Mesothelial cell of epicardium (in vitro differentiated cells): ENCODE data around the gene DUSP14. TPM values are rescaled to one million over a fixed set of nuclear protein-coding genes. Genes with fewer than 3 reads are reported as not detected.

Experiments used
- DNase-seq, 2 experiments: peaks; one replicate each; pipeline ENCODE4 v3.0.0; 2021; ENCODE audit warnings: low spot score in 2 of 2; ENCODE audit not compliant: unreplicated experiment in 2 of 2
- H3K27ac Mint-ChIP-seq: 2 replicates; pipeline ENCODE4 v1.8.0; 2021; ENCODE audit warnings: mixed read lengths
- H3K27me3 Mint-ChIP-seq: 2 replicates; pipeline ENCODE4 v1.8.0; 2021; ENCODE audit warnings: low read depth, mixed read lengths
- H3K36me3 Mint-ChIP-seq: 2 replicates; pipeline ENCODE4 v1.8.0; 2021; ENCODE audit warnings: mixed read lengths
- H3K4me1 Mint-ChIP-seq: 2 replicates; pipeline ENCODE4 v1.8.0; 2021; ENCODE audit warnings: mixed read lengths
- H3K4me3 Mint-ChIP-seq: 2 replicates; pipeline ENCODE4 v1.8.0; 2021; ENCODE audit warnings: mild to moderate bottlenecking, moderate library complexity, mixed read lengths
- H3K9me3 Mint-ChIP-seq: 2 replicates; pipeline ENCODE4 v1.8.0; 2021; ENCODE audit warnings: mixed read lengths
- total RNA-seq: library from RNA; stranded (reverse); gene quantifications from 3 replicates; pipeline ENCODE4 v1.2.1, GENCODE V29; 2021
- TF ChIP-seq, protein P1 (sequence below): fragments of 200-600 bp; sonication (generic); IDR thresholded peaks from one replicate; pipeline ENCODE4 v1.5.0; 2021; ENCODE audit warnings: antibody characterized with exemption; ENCODE audit not compliant: unreplicated experiment

Gene DUSP14
- total RNA-seq, 1 donor from 2014 or later, result 13.4 TPM

GRCh38 chr17:37557482-37557881 is 67.8 kb downstream of the DUSP14 start:
- Mint-ChIP-seq H3K36me3 (peaks cover 39% of the 10 kb centered on the region), H3K9me3 (no peaks in the 10 kb centered on the region), H3K4me3 (no peak overlapping the region), H3K27ac (no peak overlapping the region), H3K27me3 (no peaks in the 10 kb centered on the region), H3K4me1 (peaks cover 21% of the 10 kb centered on the region)
- TF ChIP-seq, protein P1, sequence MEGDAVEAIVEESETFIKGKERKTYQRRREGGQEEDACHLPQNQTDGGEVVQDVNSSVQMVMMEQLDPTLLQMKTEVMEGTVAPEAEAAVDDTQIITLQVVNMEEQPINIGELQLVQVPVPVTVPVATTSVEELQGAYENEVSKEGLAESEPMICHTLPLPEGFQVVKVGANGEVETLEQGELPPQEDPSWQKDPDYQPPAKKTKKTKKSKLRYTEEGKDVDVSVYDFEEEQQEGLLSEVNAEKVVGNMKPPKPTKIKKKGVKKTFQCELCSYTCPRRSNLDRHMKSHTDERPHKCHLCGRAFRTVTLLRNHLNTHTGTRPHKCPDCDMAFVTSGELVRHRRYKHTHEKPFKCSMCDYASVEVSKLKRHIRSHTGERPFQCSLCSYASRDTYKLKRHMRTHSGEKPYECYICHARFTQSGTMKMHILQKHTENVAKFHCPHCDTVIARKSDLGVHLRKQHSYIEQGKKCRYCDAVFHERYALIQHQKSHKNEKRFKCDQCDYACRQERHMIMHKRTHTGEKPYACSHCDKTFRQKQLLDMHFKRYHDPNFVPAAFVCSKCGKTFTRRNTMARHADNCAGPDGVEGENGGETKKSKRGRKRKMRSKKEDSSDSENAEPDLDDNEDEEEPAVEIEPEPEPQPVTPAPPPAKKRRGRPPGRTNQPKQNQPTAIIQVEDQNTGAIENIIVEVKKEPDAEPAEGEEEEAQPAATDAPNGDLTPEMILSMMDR, result no peak
- no peak for DNase-seq

DNA sequence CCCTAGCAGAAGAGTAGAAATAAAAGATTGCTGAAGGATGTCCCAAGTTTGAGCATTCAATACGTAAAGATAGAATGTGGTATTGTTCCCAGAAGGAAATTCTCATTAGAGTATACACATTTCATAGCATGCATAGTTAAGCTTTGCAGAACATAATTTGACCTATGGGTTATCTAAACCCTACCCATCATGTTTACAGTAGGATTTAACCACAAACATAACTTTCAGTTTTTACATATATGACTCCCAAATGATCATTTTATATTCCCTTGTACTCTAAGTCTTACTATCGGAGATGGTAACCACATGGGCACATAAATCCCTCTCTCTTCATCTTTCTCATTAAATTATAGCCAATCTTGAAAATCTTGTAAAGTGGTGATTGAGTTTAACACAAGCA is 68.6 kb downstream of the DUSP14 start:
- Mint-ChIP-seq H3K27ac (no peak overlapping the region), H3K36me3 (peaks cover 34% of the 10 kb centered on the region)

DNA sequence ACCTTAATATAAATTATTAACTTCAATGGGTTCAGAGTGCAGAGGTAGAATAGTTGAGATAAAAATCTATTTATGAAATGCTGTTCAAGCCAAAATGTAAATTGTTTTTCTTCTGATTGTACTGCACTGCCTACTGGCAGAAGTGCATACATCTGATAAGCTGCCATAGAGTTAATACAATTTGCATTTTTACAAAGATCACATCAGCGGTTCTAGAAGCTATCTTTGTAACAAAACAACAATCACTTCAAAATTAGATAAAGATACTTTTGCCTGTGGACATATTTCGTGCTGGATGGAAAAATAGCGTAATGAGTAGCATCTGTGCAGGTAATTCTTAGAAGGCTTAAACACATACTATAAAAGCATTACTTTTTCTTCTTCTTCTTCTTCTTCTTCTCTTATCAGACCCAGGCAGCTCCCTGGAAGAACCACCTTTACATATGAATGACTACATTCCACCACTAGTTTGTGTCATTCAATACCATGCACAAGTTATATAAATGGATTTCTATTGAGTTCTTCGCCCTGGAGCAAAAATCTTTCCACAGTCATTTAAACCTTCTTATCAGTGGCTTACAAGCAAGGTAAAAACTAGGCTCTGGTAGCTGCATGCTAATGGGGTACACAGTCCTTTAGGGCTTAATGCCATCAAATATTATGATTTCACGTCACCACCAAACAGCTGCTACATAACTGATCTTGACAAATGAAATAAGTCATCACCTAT is 72.5 kb downstream of the DUSP14 start:
- Mint-ChIP-seq H3K9me3 (peaks cover 4% of the 10 kb centered on the region), H3K36me3 (peaks cover 41% of the 10 kb centered on the region), H3K4me3 (no peak overlapping the region), H3K4me1 (peaks cover 18% of the 10 kb centered on the region), H3K27me3 (no peaks in the 10 kb centered on the region), H3K27ac (peak overlapping the region; percentile 80)
- TF ChIP-seq, protein P1, result no peak
- no peak for DNase-seq

More for the DNA sequence above, 68.6 kb downstream of the DUSP14 start:
- Mint-ChIP-seq H3K9me3 (no peaks in the 10 kb centered on the region), H3K4me1 (peaks cover 18% of the 10 kb centered on the region), H3K27me3 (no peaks in the 10 kb centered on the region), H3K4me3 (no peak overlapping the region)
- DNase-seq, result no peak
- TF ChIP-seq, protein P1, result no peak

Other genes starting within 250 kb of the DUSP14 start
- gene C17orf78, start 113.9 kb upstream of the DUSP14 start, total RNA-seq, result not detected in 3 replicates
- 124 to 132 TPM (median 127 TPM) in 3 replicates for gene ACACA, start 83.1 kb upstream of the DUSP14 start, total RNA-seq
- gene TADA2A, start 83.0 kb upstream of the DUSP14 start, total RNA-seq, result 25.2 to 28.9 TPM (median 26.8 TPM) in 3 replicates
- gene SYNRG, start 119.5 kb downstream of the DUSP14 start, total RNA-seq, result 54.3 to 56.3 TPM (median 56.2 TPM) in 3 replicates
- gene DDX52, start 153.6 kb downstream of the DUSP14 start, total RNA-seq, result 45.8 to 49.0 TPM (median 48.3 TPM) in 3 replicates